Left lobe of liver (tissue), 2 donors: ENCODE measurements around the gene IFNA6. TPM values are rescaled to one million over a fixed set of nuclear protein-coding genes. Genes with fewer than 3 reads are reported as not detected.

Experiments used
- ATAC-seq: fragments of 200-7000 bp; cut with Tn5 transposase; one replicate; pipeline ENCODE4 v1.9.1; 2020; ENCODE audit warnings: mild to moderate bottlenecking, moderate library complexity
- DNase-seq: peaks from one replicate; pipeline ENCODE4 v3.0.0-alpha.2; 2020; ENCODE audit warnings: low spot score
- total RNA-seq: library from RNA; stranded (reverse); gene quantifications from one replicate; pipeline ENCODE4 v1.2.1, GENCODE V29; 2021
- donor health status: DM: no; HTN: no; CAD: no; lungs with moderate emphysema.
- donor health status: DM: no; HTN: yes; CAD: no.

IFNA6 gene
- total RNA-seq, 1 donor from 2014 or later = not detected

DNA sequence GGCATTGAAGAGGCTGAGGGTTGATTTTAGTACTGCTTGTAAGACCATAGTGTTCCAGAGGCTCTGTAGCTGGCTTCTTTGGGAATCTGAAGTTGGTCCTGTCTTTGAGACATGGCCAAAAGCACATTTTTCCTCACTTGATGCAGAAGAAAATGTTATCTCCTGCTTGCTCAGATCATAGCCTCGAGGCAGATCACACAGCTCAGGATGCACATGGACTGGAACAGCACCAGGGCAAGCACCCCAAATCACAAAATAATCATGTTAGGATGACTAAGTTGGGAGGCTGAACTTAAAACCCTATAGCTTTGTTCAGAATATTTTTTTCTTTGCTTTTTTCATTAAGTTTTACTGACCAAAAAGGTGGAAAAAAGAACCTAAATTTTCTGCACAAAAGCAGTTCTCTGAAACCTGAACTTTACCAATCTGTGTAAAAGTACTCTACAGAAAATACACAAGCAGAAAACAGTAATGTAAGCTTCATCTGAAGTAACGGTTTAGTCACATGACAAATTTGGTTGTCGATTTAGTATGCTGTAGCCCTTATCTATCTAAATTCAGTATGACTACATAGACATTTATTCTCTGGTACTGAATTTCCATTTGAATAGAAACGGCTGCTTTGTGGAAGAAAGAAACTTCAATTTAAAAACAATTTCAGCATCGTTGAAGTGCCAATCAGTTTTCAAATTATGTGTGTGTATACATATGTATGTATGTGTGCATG is 18.8 kb downstream of the IFNA6 start:
- no peak for ATAC-seq
- DNase-seq = no peak

DNA sequence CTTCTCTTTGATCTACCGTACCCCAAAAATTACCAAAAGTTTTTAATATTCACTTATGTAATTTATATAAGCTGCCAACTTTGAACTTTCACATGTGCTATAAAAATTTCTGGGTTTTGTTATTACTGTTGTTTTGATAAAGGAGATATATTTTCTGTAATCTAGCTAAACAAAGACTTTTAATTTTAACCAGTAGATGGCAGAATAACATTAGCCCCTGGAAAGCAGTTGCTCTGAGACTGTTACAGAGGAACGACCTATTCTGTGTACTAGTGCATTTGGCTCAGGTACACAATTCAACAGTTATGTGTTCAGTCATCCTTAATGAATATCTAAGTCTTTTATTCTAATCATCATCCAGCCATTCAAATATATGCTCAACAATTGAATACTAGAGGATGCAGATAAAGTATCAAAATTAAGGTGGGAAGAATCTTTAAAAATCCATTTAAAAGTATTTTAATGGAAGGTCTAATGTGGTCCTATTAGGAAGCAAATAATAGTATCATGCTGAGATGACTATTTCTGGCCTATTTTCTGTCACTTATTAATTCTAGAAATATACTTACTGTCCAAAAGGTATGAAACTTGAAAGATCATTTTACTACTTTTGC is 24.1 kb downstream of the IFNA6 start:
- DNase-seq (no peak), ATAC-seq (peak; percentile 98)

DNA sequence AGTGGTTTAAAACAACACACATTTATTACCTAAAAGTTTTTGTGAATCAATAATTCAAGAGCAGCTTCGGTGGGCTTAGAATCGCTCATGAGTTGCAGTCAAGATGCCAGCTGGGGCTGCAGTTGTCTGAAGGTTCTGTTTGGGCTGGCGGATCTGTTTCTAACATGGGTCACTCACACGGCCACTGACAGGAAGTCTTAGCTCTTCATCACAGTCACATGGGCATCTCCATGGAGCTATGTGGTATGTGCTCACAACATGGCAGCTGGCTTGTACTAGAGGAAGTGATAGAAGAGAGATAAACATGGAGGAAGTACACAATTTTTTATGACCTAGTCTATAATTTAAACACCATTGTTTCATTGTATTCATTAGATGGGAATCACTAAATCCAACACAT is 26.6 kb downstream of the IFNA6 start:
- ATAC-seq (no peak), DNase-seq (no peak)

DNA sequence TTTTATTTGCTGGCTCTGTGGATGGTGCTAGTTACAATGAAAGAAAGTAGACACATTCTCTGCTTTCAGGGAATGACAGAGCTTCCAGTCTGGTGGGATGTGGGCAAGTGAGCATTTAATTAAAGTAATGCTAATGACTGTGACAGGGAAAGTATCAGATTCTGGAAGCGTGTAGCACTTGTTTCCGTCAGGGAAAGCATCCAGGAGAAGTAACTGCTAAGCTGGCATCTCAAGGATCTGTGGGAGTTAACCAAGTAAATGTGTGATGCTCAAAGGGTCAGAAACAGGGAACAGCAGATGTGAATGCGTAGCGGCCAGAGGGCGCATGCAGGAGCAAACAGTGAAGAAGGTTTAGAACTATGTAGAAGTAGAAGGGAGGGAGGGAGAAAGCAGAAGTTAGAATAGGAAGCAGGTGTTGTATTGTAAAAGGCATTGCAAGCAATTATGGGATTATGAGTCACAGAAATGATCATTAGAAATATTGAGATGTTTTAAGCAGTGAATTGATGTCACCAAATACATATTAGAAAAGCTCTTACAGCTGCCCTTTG is 27.7 kb downstream of the IFNA6 start:
- ATAC-seq (no peak), DNase-seq (no peak)

DNA sequence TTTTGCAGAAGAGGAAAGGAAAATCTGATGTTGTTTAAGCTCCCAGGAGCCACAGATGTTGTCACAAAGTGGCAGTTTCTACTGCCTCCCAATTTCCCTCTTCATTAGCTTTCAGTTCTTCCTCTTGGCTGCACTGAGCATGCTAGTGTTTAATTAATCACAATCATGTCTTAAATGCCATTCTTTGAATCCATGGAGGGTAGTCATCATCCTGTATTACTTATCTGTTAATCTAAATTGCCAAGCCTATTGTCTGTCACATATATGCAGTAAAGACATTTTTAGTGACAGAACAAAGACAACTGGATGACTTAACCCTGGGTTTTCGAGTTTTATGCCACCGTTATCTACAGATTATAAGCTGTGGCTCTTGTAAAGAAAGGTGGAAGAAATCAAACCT is 30.2 kb downstream of the IFNA6 start:
- no peak for ATAC-seq

DNA sequence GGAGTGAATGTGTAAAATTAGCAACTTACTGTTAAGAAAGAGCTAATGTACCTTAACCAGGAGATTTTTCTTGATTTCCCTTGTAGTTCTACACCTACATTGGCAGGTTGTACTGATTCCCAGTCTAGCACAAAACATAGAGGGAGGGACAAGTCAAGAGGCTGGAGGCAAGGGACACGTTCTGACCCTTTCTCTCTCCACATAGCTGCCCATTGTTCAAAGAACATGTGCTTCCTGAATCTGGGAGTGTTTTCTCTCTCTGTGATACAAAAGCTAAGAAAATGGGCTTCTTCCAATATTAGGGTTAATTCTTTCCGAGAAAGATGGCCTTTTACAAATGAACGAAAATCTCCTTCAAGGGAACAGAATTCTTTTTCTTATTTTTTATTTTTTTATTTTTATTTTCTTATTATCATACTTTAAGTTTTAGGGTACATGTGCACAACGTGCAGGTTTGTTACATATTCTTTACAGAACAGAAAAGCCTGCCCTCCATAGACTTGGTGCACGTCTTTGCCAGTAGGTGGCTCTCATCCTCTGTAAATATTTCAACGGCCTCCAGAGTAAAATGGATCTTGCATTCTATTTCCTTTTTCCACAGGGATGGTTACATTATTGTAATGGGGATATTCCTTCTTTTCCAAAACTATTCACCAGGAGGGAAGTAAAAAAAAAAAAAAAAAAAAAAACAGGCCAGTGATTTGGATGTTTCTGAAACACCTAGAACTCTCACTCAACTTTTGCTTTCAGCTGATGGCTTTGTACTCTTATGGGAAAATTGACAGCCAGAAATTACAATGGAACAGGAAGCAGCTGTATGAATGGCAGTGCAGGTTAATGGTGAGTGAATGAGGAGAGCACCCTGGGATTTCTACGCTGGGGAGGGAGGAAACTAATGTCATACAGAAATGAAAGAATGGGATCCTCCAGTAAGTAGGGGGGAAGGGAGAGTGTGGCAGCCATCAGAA is 32.4 kb downstream of the IFNA6 start:
- DNase-seq (no peak), ATAC-seq (peak; percentile 88)

More for the DNA sequence above, 30.2 kb downstream of the IFNA6 start:
- DNase-seq = no peak

DNA sequence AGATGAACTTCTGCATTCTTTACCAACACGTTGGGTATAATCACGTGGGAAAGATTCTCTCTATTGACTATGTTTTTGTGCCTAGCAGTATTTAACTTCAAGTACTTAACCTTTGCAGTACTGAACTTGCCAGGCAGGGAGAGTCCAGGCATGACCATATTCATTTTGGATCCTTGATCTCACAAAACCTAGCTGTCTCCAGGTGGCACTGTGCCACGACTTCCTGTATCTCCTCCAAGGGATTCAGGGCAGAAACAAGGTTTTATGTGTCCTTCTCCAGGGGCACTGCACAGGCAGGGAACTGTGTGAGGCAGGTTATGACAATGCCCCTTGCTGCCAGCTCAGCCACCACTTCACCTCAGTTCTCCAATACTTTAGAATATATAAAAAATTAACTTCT is 33.8 kb downstream of the IFNA6 start:
- peak; percentile 16 for ATAC-seq
- DNase-seq = no peak

DNA sequence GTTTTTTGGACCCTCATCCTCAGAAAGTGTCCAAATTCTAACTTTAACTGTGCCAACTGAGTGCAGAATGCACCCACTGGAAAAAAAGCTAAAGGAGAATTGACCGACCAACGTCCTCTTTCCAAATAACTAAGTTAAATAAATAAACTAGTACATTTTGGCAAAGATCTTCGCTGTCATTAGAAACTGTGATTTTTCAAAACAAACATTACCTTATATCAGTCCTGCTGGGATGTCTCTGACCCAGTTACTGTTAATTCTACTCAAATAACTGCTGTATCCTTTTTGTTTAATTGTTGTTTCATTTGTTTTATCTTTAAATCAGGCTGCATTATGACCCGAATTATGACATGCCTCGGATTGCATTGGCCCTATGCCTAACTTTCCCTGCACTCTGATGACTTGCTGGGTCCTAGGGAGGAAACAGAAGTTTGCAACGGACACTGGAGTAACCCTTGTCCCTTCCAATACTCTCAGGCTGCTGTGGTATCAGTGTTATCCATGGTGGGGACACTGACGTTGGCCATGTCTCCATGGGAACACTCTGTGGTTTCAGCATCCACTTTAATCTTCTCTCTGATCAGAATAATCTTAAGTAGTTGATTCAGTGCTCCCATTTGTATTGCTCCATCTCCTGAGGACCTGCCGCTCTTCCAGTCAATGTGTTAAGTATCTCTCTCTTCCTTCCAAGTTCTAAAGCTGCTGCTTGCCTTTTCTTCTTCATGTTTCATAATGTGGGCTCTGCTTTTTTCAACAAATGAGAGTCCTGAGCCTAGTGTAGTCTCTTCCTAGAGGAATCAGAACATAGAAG is 34.5 kb downstream of the IFNA6 start:
- no peak for DNase-seq
- peak; percentile 76 for ATAC-seq

DNA sequence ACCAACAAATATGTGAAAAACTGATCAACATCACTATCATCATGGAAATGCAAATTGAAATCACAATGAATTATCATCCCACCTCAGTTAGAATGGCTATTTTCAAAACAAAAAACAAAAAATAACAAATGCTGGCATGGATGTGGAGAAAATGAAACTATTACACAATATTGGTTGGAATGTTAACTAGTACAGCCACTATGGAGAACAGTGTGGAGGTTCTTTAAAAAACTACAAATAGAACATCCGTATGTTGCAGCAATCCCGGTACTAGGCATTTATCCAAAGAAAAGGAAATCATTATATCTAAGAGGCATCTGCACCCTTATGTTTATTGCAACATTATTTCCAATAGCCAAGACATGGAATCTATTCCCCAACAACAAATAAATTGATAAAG is 36.5 kb downstream of the IFNA6 start:
- DNase-seq = no peak
- no peak for ATAC-seq

DNA sequence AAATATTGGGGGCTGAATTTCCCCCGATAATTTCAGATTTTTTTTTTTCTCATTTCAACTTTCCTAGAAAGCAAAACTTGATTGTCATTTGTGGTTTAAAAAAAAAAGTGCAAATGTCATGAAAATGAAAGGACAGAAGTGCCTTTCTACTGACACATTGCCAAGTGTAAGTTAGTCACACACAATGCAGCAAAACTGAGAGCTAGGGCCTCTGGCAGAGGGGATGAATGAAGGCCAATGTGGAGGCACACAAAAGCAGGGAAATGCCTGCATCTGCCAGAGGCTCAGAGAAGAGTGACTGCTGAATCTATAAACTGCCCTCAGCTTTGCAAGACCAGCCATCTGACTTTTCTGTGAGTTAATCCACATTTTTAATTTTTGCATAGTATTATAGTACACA is 38.8 kb downstream of the IFNA6 start:
- ATAC-seq = no peak
- DNase-seq = no peak

DNA sequence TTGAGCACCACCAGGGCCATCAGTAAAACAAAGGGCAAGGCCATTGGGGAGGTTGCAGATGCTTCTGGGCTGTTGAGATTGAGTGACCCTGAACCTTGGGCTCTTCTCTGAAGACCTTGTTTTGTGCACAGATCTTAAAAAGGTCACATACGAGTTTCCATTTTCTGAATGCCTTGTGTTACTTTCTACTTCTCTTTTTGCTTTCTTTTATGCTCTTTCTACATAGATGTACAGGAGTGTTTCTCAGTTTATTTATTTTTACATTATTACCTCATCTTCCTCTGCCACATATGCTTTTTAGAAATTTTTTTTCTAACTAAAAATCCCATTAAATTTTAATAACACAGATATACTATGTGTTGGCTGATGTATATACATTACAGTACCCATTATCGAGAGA is 45.5 kb downstream of the IFNA6 start, which contains the start of gene IFNA5:
Gene IFNA5, minus strand, starts transcription at position 101 of the 400 bp plus-strand sequence. Its CDS starts 57 bp downstream, at position 44.
- DNase-seq = no peak
- ATAC-seq = no peak

Other genes starting within 250 kb of the IFNA6 start
- gene IFNW1, start 209.1 kb downstream of the IFNA6 start, total RNA-seq = not detected
- not detected for gene IFNA21, start 184.2 kb downstream of the IFNA6 start, total RNA-seq
- not detected for gene IFNA4, start 163.3 kb downstream of the IFNA6 start, total RNA-seq
- gene IFNA7, start 148.7 kb downstream of the IFNA6 start, total RNA-seq = not detected
- gene IFNA10, start 143.7 kb downstream of the IFNA6 start, total RNA-seq = not detected
- not detected for gene IFNA16, start 133.6 kb downstream of the IFNA6 start, total RNA-seq
- not detected for gene IFNA17, start 122.7 kb downstream of the IFNA6 start, total RNA-seq
- gene IFNA14, start 110.9 kb downstream of the IFNA6 start, total RNA-seq = not detected
- not detected for gene IFNA5, start 45.6 kb downstream of the IFNA6 start, total RNA-seq
- 6.2 TPM for gene KLHL9, start 15.5 kb downstream of the IFNA6 start, total RNA-seq
- gene IFNA13, start 17.2 kb upstream of the IFNA6 start, total RNA-seq = not detected
- gene IFNA2, start 34.5 kb upstream of the IFNA6 start, total RNA-seq = not detected
- not detected for gene IFNA8, start 58.2 kb upstream of the IFNA6 start, total RNA-seq
- gene IFNA1, start 89.6 kb upstream of the IFNA6 start, total RNA-seq = not detected
- not detected for gene IFNE, start 131.4 kb upstream of the IFNA6 start, total RNA-seq